Gastroesophageal sphincter (tissue), 4 donors: ENCODE measurements around the gene CDYL2. TPM values are rescaled to one million over a fixed set of nuclear protein-coding genes. Genes with fewer than 3 reads are reported as not detected.

Source experiments
- ATAC-seq: fragments of 150-250 bp; one replicate; pipeline ENCODE4 v1.9.1; 2016; ENCODE audit warnings: mild to moderate bottlenecking, moderate library complexity
- H3K27ac ChIP-seq, 4 donors: fragments of 200-600 bp; sonication (generic) in 3 of 4; 1 replicate in 3 of 4; 2 replicates in 1 of 4; pipeline ENCODE4 v1.5.1; 2016 to 2019
- H3K27me3 ChIP-seq: fragments of 200-600 bp; sonication (generic); one replicate; pipeline ENCODE4 v1.5.1; 2019
- H3K36me3 ChIP-seq, 2 donors: fragments of 200-600 bp; sonication (generic); one replicate each; pipeline ENCODE4 v1.5.1; 2019; ENCODE audit warnings: control low read depth in 1 of 2
- H3K4me1 ChIP-seq, 3 donors: fragments of 200-600 bp; sonication (generic); 1 replicate in 2 of 3; 2 replicates in 1 of 3; pipeline ENCODE4 v1.5.1; 2016 to 2019; ENCODE audit warnings: control low read depth in 2 of 3
- H3K4me3 ChIP-seq, 2 donors: fragments of 200-600 bp; sonication (generic); one replicate each; pipeline ENCODE4 v1.5.1; 2019; ENCODE audit warnings: mild to moderate bottlenecking in 1 of 2, moderate library complexity in 1 of 2
- H3K9me3 ChIP-seq, 3 donors: fragments of 200-600 bp; sonication (generic); one replicate each; pipeline ENCODE4 v1.5.1; 2017 to 2019; ENCODE audit warnings: control low read depth in 2 of 3
- EP300 ChIP-seq: sonication (generic); formaldehyde crosslinking; IDR thresholded peaks from one replicate; pipeline ENCODE4 v1.6.1; 2017; ENCODE audit warnings: antibody characterized with exemption, mild to moderate bottlenecking
- POLR2A ChIP-seq, 2 donors: fragments of 450-650 bp; IDR thresholded peaks; one replicate each; pipeline ENCODE4 v1.6.1; 2017; ENCODE audit warnings: antibody characterized with exemption in 2 of 2, mild to moderate bottlenecking in 2 of 2, moderate library complexity in 1 of 2
- POLR2AphosphoS5 ChIP-seq: sonication (generic); formaldehyde crosslinking; IDR thresholded peaks from one replicate; pipeline ENCODE4 v1.6.1; 2017; ENCODE audit warnings: antibody characterized with exemption
- WGBS, 2 donors: methylation state at CpG; one replicate each; pipeline ENCODE4 v1.1.5; 2018; ENCODE audit warnings: low coverage in 1 of 2; 5-methylcytosine and 5-hydroxymethylcytosine counted together
- total RNA-seq, 4 donors: library from RNA; depleted of rRNA; stranded (reverse); fragments of >200 nt; gene quantifications; one replicate each; pipeline ENCODE4 v1.1.0, GENCODE V29; 2016
- TF ChIP-seq, protein P1 (sequence below), 4 experiments: fragments of 200-600 bp in 2 of 4; fragments of 450-650 bp in 2 of 4; sonication (generic) in 1 of 4; IDR thresholded peaks; one replicate each; pipeline ENCODE4 v1.5.1; 2017 to 2019; ENCODE audit warnings: antibody characterized with exemption in 4 of 4, mild to moderate bottlenecking in 2 of 4, moderate library complexity in 2 of 4

The CDYL2 gene
- total RNA-seq, 4 donors from 2014 or later: 0.78 to 11.7 (median 3.2) TPM

- no peak overlapping the region for H3K27ac ChIP-seq
- H3K27me3 ChIP-seq: no peaks in the 10 kb centered on the region
- H3K36me3 ChIP-seq: no peaks in the 10 kb centered on the region
- WGBS, 2 donors: 74 to 83% methylated on average over 3 of the region's 3 CpGs
- H3K4me3 ChIP-seq: no peak overlapping the region
- ATAC-seq: no peak
- TF ChIP-seq, protein P1, sequence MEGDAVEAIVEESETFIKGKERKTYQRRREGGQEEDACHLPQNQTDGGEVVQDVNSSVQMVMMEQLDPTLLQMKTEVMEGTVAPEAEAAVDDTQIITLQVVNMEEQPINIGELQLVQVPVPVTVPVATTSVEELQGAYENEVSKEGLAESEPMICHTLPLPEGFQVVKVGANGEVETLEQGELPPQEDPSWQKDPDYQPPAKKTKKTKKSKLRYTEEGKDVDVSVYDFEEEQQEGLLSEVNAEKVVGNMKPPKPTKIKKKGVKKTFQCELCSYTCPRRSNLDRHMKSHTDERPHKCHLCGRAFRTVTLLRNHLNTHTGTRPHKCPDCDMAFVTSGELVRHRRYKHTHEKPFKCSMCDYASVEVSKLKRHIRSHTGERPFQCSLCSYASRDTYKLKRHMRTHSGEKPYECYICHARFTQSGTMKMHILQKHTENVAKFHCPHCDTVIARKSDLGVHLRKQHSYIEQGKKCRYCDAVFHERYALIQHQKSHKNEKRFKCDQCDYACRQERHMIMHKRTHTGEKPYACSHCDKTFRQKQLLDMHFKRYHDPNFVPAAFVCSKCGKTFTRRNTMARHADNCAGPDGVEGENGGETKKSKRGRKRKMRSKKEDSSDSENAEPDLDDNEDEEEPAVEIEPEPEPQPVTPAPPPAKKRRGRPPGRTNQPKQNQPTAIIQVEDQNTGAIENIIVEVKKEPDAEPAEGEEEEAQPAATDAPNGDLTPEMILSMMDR (IDR thresholded peaks at IDR 0.05): no peak
- TF ChIP-seq POLR2AphosphoS5 (no peak), POLR2A (IDR thresholded peaks at IDR 0.05) (no peak), EP300 (no peak)
- H3K4me1 ChIP-seq: no peaks in the 10 kb centered on the region
- peaks cover 0 to 53% (median 0%) of the 10 kb centered on the region in 3 donors for H3K9me3 ChIP-seq
Measured at GRCh38 chr16:80784951-80785350, 19.4 kb downstream of the CDYL2 start.

DNA sequence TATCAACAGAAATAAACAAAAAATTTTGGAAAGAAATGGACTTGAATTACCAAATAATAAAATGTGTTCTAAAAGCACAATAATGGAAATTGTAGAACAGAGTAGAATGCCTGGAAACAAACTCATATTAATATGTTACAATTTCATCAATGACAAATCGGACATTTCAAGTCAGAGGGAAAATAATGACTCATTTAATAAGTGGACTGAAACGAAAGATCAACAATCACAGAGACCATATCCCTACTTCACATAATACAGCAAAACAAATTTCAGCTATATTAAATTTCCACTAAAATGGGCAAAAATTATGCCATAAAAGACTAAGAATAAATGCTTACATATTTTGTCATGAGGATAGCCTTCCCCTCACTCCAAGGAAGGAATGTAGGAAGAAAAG lies 25.7 kb downstream of the CDYL2 start:
- Histone ChIP-seq H3K27ac (no peak overlapping the region), H3K9me3 (peaks cover 0 to 33% (median 0%) of the 10 kb centered on the region in 3 donors), H3K36me3 (no peaks in the 10 kb centered on the region), H3K4me3 (no peak overlapping the region), H3K27me3 (no peaks in the 10 kb centered on the region), H3K4me1 (no peaks in the 10 kb centered on the region)
- no peak for TF ChIP-seq EP300
- TF ChIP-seq POLR2A (IDR thresholded peaks at IDR 0.05): no peak
- TF ChIP-seq, protein P1 (IDR thresholded peaks at IDR 0.05): no peak
- TF ChIP-seq POLR2AphosphoS5: no peak
- WGBS, 2 donors: 68 to 75% methylated on average over 2 of the region's 2 CpGs
- no peak for ATAC-seq

GRCh38 chr16:80776856-80777255 lies 27.5 kb downstream of the CDYL2 start:
- Histone ChIP-seq H3K27ac (no peak overlapping the region), H3K36me3 (no peaks in the 10 kb centered on the region), H3K9me3 (peaks cover 0 to 22% (median 0%) of the 10 kb centered on the region in 3 donors), H3K4me1 (no peaks in the 10 kb centered on the region), H3K4me3 (no peak overlapping the region), H3K27me3 (no peaks in the 10 kb centered on the region)
- 86% methylated on average over 8 of the region's 19 CpGs; no CpG with 5 or more reads in 1 of the 2 donors for WGBS, 2 donors
- ATAC-seq: no peak
- TF ChIP-seq POLR2A (IDR thresholded peaks at IDR 0.05): no peak
- TF ChIP-seq, protein P1 (IDR thresholded peaks at IDR 0.05): no peak
- TF ChIP-seq EP300: no peak
- no peak for TF ChIP-seq POLR2AphosphoS5

DNA sequence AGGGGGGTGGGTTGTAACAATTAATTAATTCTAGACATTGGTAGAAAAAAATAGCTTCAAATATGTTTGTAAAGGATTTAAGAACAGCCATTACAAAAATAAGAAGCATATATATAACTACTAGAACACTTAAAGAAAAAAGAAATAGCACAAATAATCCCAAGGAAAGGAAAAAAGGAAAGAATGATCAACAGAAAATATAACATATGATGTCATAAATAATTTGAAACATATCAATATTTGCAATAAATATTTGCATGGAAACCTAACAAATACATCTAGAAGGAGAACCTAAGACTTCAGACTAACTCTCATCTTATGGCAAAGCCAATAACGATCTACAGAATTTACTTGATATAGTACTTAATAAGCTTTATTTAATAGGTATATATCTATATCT lies 28.9 kb downstream of the CDYL2 start:
- WGBS, 2 donors: 96 to 100% methylated on average over 1 of the region's 1 CpG
- Histone ChIP-seq H3K4me1 (no peaks in the 10 kb centered on the region), H3K4me3 (no peak overlapping the region), H3K36me3 (no peaks in the 10 kb centered on the region), H3K27me3 (no peaks in the 10 kb centered on the region), H3K9me3 (peaks cover 0 to 22% (median 0%) of the 10 kb centered on the region in 3 donors), H3K27ac (no peak overlapping the region)
- TF ChIP-seq, protein P1 (IDR thresholded peaks at IDR 0.05): no peak
- TF ChIP-seq EP300 (no peak), POLR2A (IDR thresholded peaks at IDR 0.05) (no peak), POLR2AphosphoS5 (no peak)
- no peak for ATAC-seq

GRCh38 chr16:80766798-80767197 lies 37.6 kb downstream of the CDYL2 start:
- peaks cover 0 to 36% (median 0%) of the 10 kb centered on the region in 3 donors for H3K9me3 ChIP-seq
- no peak for TF ChIP-seq POLR2AphosphoS5
- no peak for TF ChIP-seq POLR2A (IDR thresholded peaks at IDR 0.05)
- TF ChIP-seq, protein P1 (IDR thresholded peaks at IDR 0.05): no peak
- no peak for TF ChIP-seq EP300
- no peak for ATAC-seq
- no peaks in the 10 kb centered on the region for H3K27me3 ChIP-seq
- no peak overlapping the region for H3K4me3 ChIP-seq
- 92 to 100% methylated on average over 1 of the region's 1 CpG for WGBS, 2 donors
- H3K27ac ChIP-seq: no peak overlapping the region
- H3K4me1 ChIP-seq: no peaks in the 10 kb centered on the region
- H3K36me3 ChIP-seq: no peaks in the 10 kb centered on the region
